HepG2 (cell line): ENCODE results near the gene ADGRG1. TPM values are rescaled to one million over a fixed set of nuclear protein-coding genes. Genes with fewer than 3 reads are reported as not detected.

Experiments used
- BRF2 ChIP-seq: sonication (generic); formaldehyde crosslinking; IDR thresholded peaks from 2 replicates; pipeline ENCODE4 v1.8.1; 2022; ENCODE audit warnings: mild to moderate bottlenecking, missing genetic modification reagents
- FOXP1 ChIP-seq, 2 experiments: fragments of 450-650 bp in 1 of 2; IDR thresholded peaks; 2 replicates each; pipeline ENCODE4 v1.6.1; 2017 to 2018; ENCODE audit warnings: antibody characterized with exemption in 1 of 2
- HNRNPLL ChIP-seq: fragments of 200-400 bp; formaldehyde crosslinking; IDR thresholded peaks from 2 replicates; pipeline ENCODE4 v1.6.1; 2017; ENCODE audit warnings: mild to moderate bottlenecking, low read depth, low read length; ENCODE audit not compliant: poor library complexity, severe bottlenecking
- JUNB ChIP-seq: sonication (generic); formaldehyde crosslinking; IDR thresholded peaks from 2 replicates; pipeline ENCODE4 v1.8.0; 2022; ENCODE audit warnings: missing genetic modification reagents, mild to moderate bottlenecking, borderline replicate concordance
- KAT8 ChIP-seq: IDR thresholded peaks from 2 replicates; pipeline ENCODE4 v1.6.1; 2016; ENCODE audit warnings: missing genetic modification reagents, missing compliant biosample characterization
- NONO ChIP-seq, 2 experiments: fragments of 450-650 bp in 1 of 2; sonication (generic) in 1 of 2; formaldehyde crosslinking in 1 of 2; IDR thresholded peaks in 1 of 2; conservative IDR thresholded peaks in 1 of 2; 2 replicates each; pipeline versions ENCODE4 v1.6.1 to v1.8.0; 2017 to 2022; ENCODE audit warnings: mild to moderate bottlenecking in 1 of 2, missing genetic modification reagents in 1 of 2, moderate library complexity in 1 of 2
- RNF2 ChIP-seq: fragments of 450-650 bp; conservative IDR thresholded peaks from 2 replicates; pipeline ENCODE4 v1.6.1; 2016; ENCODE audit warnings: low read depth
- ZBTB3 ChIP-seq: sonication (generic); formaldehyde crosslinking; IDR thresholded peaks from 2 replicates; pipeline ENCODE4 v1.4.0; 2020; ENCODE audit warnings: low read depth, mild to moderate bottlenecking, moderate library complexity, missing genetic modification reagents, borderline replicate concordance
- ZC3H13 ChIP-seq: sonication (generic); formaldehyde crosslinking; IDR thresholded peaks from 2 replicates; pipeline ENCODE4 v1.8.1; 2023; ENCODE audit warnings: mild to moderate bottlenecking, missing genetic modification reagents, moderate library complexity
- ZFP36L1 ChIP-seq: sonication (generic); formaldehyde crosslinking; IDR thresholded peaks from 2 replicates; pipeline ENCODE4 v1.8.0; 2022; ENCODE audit warnings: mild to moderate bottlenecking, missing genetic modification reagents, moderate library complexity
- ZNF136 ChIP-seq: sonication (generic); formaldehyde crosslinking; IDR thresholded peaks from 2 replicates; pipeline ENCODE4 v1.8.1; 2022; ENCODE audit warnings: low read depth, mild to moderate bottlenecking, moderate library complexity, missing genetic modification reagents
- ZNF318 ChIP-seq: sonication (generic); formaldehyde crosslinking; IDR thresholded peaks from 2 replicates; pipeline ENCODE4 v1.4.0; 2020; ENCODE audit warnings: mild to moderate bottlenecking, missing genetic modification reagents
- ZNF687 ChIP-seq: sonication (generic); formaldehyde crosslinking; IDR thresholded peaks from 2 replicates; pipeline ENCODE4 v1.5.1; 2020; ENCODE audit warnings: mild to moderate bottlenecking, missing genetic modification reagents, moderate library complexity
- polyA plus RNA-seq, 8 experiments: library from polyadenylated mRNA; depleted of rRNA in 3 of 8; stranded (reverse) in 7 of 8; unstranded in 1 of 8; fragments of >200 nt; fragmentation: Illumina TruSeq in 4 of 8; extraction: Trizol in 4 of 8; gene quantifications; 2 replicates each; pipeline versions ENCODE4 v1.2.1 to v1.2.3, GENCODE V29; 2011 to 2016; ENCODE audit warnings: low read depth in 4 of 8, missing spikeins in 1 of 8, mixed read lengths in 1 of 8; ENCODE audit not compliant: insufficient read depth in 1 of 8
- total RNA-seq, 5 experiments: library from RNA; depleted of rRNA; stranded (reverse); fragments of >200 nt; fragmentation: Illumina TruSeq; extraction: Trizol; gene quantifications; 2 replicates each; pipeline ENCODE4 v1.2.3, GENCODE V29; 2016; ENCODE audit warnings: low read depth in 1 of 5

The ADGRG1 gene
- total and polyA plus RNA-seq, 2 of the 13 experiments (the other 11 are each of a cell fraction or from before 2014, with no cell fraction given): 2.7 to 5.9 TPM

- TF ChIP-seq ZFP36L1 (CRISPR knock-in tag) (no peak), JUNB (CRISPR knock-in tag) (no peak), ZBTB3 (no peak), ZNF136 (CRISPR knock-in tag) (no peak), FOXP1 (IDR thresholded peaks at IDR 0.05) (no peak), FOXP1 (CRISPR knock-in tag; IDR thresholded peaks at IDR 0.05) (no peak), ZNF687 (CRISPR knock-in tag) (no peak), RNF2 (no peak), HNRNPLL (no peak), BRF2 (CRISPR knock-in tag) (no peak), KAT8 (CRISPR knock-in tag) (no peak), ZNF318 (CRISPR knock-in tag) (no peak), ZC3H13 (CRISPR knock-in tag) (no peak), NONO (IDR thresholded peaks at IDR 0.05) (no peak), NONO (CRISPR knock-in tag; conservative IDR thresholded peaks at IDR 0.05) (no peak)
These were observed 38.7 kb downstream of the ADGRG1 start (continued) for GRCh38 chr16:57667048-57667525.
